ENCODE results near the gene VSTM2L.
"Not testable (repeated sequence)": the region's sequence is repeated elsewhere in the genome, so short reads cannot be mapped to it uniquely, and the experiment has no call there.

Gene VSTM2L

GRCh38 chr20:37939701-37940560, 37.0 kb downstream of the VSTM2L start:
- DNase-seq: no peak

DNA sequence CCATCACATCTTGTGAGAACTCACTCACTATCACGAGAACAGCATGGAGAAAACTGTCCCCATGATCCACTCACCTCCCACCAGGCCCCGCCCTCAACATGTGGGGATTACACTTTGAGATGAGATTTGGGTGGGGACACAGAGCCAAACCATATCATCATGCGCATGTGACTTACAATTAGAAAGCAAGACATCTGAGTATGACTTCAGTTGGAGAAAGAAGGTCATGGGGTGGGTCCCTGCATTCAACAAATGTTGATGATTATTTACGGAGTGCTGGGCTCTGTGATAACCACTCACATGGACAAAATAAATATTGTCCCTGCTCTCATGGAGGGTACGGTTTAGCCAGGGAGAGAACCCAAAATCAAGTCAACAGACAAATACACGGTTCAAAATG, 37.9 kb downstream of the VSTM2L start:
- no peak for DNase-seq

DNA sequence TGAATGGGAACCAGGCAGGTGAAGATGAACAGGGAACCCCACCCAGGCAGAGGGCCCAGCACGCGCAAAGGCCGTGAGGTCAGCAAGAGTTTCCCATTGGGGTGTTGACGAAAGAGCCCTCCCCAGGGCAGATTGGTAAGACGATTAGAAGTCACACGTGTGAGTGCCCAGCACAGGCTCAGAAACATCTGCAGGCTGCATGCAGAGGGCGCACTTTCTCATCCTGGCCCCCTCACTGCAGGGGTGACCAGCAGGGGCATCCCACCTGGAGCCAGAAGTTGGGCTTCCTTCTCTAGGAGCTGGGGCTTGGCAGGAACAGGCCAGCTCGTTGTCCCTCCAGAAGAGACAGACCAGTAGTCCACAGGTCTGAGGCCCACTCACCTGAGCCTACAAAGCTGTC, 38.4 kb downstream of the VSTM2L start:
- DNase-seq: no peak

DNA sequence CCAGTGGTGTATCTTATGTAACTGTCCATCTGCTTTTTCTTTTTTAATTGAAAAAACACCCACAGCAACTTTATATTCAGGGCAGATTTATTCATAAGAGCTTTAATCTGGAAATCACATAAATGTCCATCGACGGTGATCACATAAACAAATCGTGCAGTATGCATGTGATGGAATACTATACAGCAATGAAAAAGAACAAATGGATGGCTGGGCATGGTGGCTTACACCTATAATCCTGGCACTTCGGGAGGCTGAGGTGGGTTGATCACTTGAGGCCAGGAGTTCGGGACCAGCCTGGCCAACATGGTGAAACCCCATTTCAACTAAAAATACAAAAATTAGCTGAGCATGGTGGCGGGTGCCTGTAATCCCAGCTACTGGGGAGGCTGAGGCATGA, 39.1 kb downstream of the VSTM2L start:
- DNase-seq: no peak

GRCh38 chr20:37943033-37943432, 40.1 kb downstream of the VSTM2L start:
- no peak for DNase-seq

DNA sequence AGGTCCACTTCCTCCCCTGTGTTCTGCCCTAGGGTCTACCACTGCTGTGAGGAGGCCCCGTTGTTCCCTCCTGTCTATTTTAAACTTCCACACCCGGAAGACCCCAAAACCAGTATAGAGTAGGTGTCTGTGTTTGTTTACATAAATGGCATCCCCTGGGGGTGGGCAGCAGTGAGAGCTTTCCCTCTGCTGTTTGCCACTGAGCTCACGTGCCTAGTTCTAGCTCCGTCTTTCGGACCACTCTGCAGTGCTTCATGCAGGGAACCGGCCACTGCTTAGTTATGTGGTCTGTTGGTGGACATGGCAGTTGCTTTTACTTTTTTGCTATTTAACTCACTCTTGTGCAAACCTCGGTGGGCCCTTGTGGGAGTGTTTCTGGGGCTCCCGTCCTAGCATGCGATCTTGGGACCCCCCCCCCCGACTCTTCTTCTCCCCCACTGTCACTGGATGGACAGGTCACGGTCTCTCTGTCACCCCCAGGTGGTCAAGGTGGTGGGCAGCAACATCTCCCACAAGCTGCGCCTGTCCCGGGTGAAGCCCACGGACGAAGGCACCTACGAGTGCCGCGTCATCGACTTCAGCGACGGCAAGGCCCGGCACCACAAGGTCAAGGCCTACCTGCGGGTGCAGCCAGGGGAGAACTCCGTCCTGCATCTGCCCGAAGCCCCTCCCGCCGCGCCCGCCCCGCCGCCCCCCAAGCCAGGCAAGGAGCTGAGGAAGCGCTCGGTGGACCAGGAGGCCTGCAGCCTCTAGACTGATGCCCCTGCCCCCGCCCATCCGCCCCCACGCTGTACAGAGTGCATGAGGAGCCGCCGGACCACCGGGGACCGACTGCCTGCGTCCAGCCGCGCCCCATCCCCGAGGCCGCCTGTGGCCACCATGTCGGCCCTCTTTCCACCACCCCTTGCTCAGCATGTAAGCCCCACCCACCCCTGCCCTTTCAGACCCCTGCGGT, 40.9 kb downstream of the VSTM2L start:
- DNase-seq: no peak

DNA sequence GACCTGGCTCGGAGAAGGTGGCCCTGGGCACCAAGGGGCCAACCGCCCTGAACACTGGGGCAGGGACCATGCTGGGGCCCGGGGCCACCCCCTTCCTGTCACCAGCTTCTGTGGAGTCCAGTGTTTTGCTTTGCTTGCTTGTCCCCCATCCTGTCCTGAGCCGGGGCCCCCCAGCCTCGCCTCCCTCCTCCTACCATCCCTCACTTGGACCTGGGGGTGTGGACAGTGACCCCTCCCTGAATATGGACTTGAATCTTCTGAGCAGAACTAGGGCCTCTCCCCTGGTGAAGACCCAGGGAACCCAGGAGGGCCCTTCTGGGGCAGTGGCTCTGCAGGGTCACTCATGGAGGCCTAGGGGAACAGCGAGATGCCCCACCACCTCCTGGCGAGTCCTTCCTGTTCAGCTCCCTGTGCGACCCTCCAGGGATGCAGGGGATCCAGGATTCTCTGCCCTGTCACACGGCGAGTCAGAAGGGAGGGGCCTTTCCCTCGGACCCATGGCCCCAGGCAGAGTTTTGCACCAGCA, 41.6 kb downstream of the VSTM2L start:
- no peak for DNase-seq

DNA sequence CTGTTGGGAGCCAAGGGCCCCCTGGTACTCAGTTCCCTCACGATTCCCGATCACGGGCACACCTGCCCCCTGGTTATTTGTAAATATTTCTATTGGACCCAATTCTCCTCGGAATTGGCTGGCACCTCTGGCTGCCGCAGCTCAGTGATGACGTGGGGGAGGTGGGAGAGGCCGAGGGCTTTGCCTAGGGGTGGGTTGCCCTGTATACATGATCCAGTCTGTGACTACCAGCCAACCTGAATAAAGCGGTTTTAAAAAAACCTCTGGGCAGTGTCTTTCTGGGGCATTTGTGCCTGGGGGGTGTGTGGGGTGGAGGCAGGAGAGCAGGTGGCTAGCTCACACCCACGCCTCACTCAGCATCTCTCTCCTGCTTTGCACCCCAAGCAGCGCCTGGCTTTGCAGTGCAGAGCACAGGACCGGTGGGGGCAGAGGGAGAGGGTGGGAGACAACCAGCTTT, 42.2 kb downstream of the VSTM2L start:
- DNase-seq: no peak

DNA sequence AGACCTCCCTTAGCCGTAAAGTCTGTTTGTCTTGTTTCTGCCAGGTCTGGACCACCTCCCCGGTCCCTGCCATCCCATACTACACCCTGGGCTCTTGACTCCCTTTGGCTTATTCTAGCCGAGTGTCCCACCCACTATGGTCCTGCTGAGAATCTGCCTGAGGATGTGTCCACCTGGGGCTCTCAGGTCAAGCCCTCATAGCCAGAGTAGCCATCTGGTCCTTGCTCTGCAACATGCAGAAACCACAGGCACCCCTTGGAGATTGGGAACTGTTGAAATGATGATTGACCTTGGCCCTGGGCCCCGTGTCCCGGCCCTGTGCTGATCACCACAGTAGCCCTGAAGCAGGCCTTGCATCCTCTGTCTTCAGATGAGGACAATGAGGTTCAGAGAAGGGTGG, 44.0 kb downstream of the VSTM2L start:
- no peak for DNase-seq

- DNase-seq: no peak
Observed at GRCh38 chr20:37947943-37948342, 45.0 kb downstream of the VSTM2L start.

- no peak for DNase-seq
Observed at GRCh38 chr20:37948956-37949355, 46.0 kb downstream of the VSTM2L start.

GRCh38 chr20:37954190-37954589, 51.3 kb downstream of the VSTM2L start:
- DNase-seq: no peak

DNA sequence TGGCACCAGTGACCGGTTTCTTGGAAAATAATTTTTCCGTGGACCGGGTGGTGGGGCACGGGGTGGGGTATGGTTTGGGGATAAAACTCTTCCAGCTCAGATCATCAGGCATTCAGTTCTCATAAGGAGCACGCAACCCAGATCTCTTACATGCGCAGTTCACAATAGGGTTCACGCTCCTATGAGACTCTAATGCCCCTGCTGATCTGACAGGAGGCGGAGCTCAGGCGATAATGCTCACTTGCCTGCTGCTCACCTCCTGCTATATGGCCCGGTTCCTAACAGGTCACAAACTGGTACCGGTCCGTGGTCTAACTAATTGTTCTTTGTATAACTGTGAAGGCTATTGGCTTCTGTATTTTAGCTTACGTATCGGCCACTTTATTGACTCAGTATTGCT, 51.7 kb downstream of the VSTM2L start:
- DNase-seq: no peak

DNA sequence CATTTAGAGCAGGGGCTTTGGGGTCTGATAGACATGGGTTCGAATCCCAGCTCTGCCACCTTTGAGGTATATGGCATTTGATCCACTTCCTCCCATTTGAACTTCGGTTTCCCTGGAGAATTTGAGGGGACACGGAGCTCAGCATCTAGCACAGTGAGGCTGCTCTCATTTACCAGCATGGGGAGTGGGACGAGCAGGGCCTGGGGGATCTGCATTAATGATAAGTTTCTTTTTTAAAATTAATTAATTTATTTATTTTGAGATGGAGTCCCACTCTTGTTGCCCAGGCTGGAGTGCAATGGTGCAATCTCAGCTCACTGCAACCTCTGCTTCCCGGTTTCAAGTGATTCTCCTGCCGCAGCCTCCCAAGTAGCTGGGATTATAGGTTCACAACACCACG, 52.6 kb downstream of the VSTM2L start:
- DNase-seq: no peak

GRCh38 chr20:37956107-37956585, 53.2 kb downstream of the VSTM2L start:
- DNase-seq: no peak

- no peak for DNase-seq
Observed at GRCh38 chr20:37958856-37959520, 56.1 kb downstream of the VSTM2L start.

DNA sequence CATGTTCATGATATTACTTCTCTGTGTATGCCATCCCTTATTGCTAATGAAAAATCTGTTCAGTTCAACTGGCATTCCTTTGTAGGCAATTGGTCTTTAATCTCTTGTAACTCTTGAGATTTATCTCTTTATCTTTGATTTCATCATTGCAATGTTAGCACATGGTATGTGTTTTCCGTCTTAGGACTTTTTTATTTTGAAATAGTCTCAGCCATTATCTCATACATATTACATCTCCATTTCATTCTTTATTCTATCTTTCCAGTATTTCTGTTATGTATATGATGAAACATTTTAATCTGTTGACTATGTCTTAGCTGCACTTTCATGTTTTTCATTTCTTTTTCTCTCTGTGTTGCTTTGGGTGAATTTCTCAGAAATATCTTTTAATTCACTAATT, 58.1 kb downstream of the VSTM2L start:
- DNase-seq: no peak

DNA sequence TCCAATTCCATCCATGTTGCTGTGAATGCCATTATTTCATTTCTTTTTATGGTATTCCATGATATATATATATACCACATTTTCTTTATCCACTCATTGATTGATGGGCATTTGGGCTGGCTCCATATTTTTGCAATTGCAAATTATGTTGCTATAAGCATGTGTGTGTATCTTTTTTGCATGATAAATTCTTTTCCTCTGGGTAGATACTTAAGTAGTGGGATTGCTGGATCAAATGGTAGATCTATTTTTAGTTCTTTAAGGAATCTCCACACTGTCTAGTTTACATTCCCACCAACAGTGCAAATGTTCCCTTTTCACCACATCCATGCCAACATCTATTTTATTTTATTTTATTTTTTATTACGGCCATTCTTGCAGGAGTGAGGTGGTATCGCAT, 60.6 kb downstream of the VSTM2L start:
- not testable (repeated sequence) for DNase-seq

- no peak for DNase-seq
Observed at GRCh38 chr20:37968841-37969401, 66.0 kb downstream of the VSTM2L start.

GRCh38 chr20:37969949-37970855, 67.3 kb downstream of the VSTM2L start:
- DNase-seq: no peak

GRCh38 chr20:37970856-37971245, 67.9 kb downstream of the VSTM2L start:
- no peak for DNase-seq
